GM18909 (cell line): ENCODE measurements around the gene PCDHGB1.
A peak's percentile ranks its signal among the peaks of the same experiment; 100 is the strongest.
"Not testable (repeated sequence)": the region's sequence is repeated elsewhere in the genome, so short reads cannot be mapped to it uniquely, and the experiment has no call there.

Experiments used
- ATAC-seq: cut with Tn5 transposase; IDR thresholded peaks from one replicate; pipeline ENCODE4 v1.9.1; 2021; ENCODE audit warnings: mild to moderate bottlenecking; ENCODE audit not compliant: unreplicated experiment, poor library complexity

The PCDHGB1 gene

GRCh38 chr5:141343953-141344463, 5.9 kb upstream of the PCDHGB1 start:
- ATAC-seq = no peak

- ATAC-seq = no peak
Measured at GRCh38 chr5:141345327-141345726, 4.6 kb upstream of the PCDHGB1 start.

- ATAC-seq = not testable (repeated sequence)
Measured at GRCh38 chr5:141346017-141346416, 3.9 kb upstream of the PCDHGB1 start.

- ATAC-seq = no peak
Measured at GRCh38 chr5:141351591-141351990, 1.7 kb downstream of the PCDHGB1 start.

- no peak for ATAC-seq
Measured at GRCh38 chr5:141354900-141355469, 5.1 kb downstream of the PCDHGB1 start, which contains the start of gene PCDHGA4. Gene PCDHGA4, plus strand, starts transcription at chr5:141355021. Its CDS starts 87 bp downstream, at chr5:141355108.

GRCh38 chr5:141355641-141356040, 5.7 kb downstream of the PCDHGB1 start:
- no peak for ATAC-seq

GRCh38 chr5:141356133-141356532, 6.2 kb downstream of the PCDHGB1 start:
- ATAC-seq = no peak

- no peak for ATAC-seq
Measured at GRCh38 chr5:141356950-141357349, 7.1 kb downstream of the PCDHGB1 start.

- ATAC-seq = peak; percentile 72
Measured at GRCh38 chr5:141359790-141360426, 10.0 kb downstream of the PCDHGB1 start, which contains the start of gene PCDHGB2. Gene PCDHGB2, plus strand, starts transcription at chr5:141359994. Its CDS starts 142 bp downstream, at chr5:141360136.

GRCh38 chr5:141360685-141361084, 10.8 kb downstream of the PCDHGB1 start:
- ATAC-seq = no peak

GRCh38 chr5:141362719-141363118, 12.8 kb downstream of the PCDHGB1 start:
- ATAC-seq = no peak

- no peak for ATAC-seq
Measured at GRCh38 chr5:141363952-141364660, 14.2 kb downstream of the PCDHGB1 start, which contains the start of gene PCDHGA5. Gene PCDHGA5, plus strand, starts transcription at chr5:141364162. Its CDS starts 169 bp downstream, at chr5:141364331.

- no peak for ATAC-seq
Measured at GRCh38 chr5:141366016-141366896, 16.4 kb downstream of the PCDHGB1 start.

GRCh38 chr5:141369994-141370848, 20.3 kb downstream of the PCDHGB1 start, which contains the start of gene PCDHGB3:
Gene PCDHGB3, plus strand, starts transcription at chr5:141370242. Its CDS starts 153 bp downstream, at chr5:141370395.
- ATAC-seq = peak; percentile 98

GRCh38 chr5:141371572-141372475, 21.9 kb downstream of the PCDHGB1 start:
- ATAC-seq = no peak

- no peak for ATAC-seq
Measured at GRCh38 chr5:141373673-141374317, 23.9 kb downstream of the PCDHGB1 start, which contains the start of gene PCDHGA6. Gene PCDHGA6, plus strand, starts transcription at chr5:141373891. Its CDS starts 193 bp downstream, at chr5:141374084.

- no peak for ATAC-seq
Measured at GRCh38 chr5:141374627-141375026, 24.7 kb downstream of the PCDHGB1 start.
